GM18499 (cell line): Measurements from ENCODE around the gene MAP3K14.

Experiments used
- ATAC-seq: cut with Tn5 transposase; IDR thresholded peaks from one replicate; pipeline ENCODE4 v1.9.1; 2021; ENCODE audit warnings: moderate number of reproducible peaks; ENCODE audit not compliant: insufficient read depth, unreplicated experiment

The MAP3K14 gene

DNA sequence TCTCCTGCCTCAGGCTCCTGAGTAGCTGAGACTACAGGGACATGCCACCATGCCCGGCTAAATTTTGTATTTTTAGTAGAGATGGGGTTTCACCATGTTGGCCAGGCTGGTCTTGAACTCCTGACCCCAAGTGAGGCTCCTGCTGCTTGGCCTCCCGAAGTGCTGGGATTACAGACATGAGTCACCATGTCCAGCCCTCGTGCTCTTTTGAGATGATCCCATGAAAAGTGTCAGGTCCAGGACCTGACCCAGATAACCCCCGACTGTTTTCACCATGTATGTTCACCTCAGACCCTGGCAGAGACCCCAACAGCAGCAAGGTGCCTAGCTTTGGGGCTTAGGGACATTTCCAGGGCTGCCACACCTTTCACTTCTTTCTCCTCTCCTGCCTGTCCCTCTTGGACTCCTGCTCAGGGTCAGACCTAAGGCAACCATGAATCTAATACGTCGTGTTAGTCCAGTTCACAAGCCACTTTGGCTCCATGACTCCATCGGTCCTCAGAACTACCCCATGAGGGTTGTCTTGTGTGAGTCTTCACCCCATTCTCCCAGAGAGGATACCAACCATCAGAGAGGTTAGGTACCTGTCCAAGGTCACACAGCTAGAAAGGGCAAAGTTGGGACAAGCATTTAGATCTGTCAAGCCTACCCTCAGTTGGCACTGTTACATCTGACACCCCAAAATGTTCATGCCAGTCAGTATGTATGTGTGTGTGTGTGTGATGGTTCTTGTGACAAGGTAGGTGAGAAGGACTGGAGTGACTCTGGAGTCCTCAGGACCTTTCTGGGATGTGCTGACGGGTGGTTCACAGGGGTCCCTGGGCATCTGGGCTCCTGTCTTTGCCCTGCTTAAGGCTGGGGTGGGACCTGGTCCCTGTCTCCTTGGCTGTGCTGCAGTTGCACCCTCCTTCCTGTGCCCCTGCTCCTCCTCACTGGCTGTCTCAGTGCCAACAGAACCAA lies 23.1 kb upstream of the MAP3K14 start:
- no peak for ATAC-seq

DNA sequence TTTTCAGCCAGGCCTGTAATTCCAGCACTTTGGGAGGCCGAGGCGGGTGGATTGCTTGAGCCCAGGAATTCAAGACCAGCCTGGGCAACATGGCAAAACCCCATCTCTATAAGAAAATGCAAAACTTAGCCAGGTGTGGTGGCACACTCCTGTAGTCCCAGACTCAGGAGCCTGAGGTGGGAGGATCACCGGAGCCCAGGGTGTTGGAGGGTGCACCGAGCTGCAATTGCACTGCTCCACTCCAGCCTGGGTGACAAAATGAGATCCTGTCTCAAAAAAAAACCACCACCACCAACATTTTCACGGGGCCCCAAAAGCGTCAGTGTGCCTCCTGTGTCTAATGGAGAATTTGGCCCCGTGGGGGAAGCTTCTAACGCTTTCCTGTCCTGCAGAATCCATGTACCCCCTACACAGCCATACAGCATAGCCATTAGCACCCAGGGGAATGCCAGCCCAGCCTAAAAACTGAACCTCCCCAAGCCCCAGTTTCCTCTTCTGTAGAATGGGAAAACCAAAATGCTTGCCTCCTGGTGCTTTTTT lies 22.2 kb upstream of the MAP3K14 start:
- ATAC-seq: no peak

DNA sequence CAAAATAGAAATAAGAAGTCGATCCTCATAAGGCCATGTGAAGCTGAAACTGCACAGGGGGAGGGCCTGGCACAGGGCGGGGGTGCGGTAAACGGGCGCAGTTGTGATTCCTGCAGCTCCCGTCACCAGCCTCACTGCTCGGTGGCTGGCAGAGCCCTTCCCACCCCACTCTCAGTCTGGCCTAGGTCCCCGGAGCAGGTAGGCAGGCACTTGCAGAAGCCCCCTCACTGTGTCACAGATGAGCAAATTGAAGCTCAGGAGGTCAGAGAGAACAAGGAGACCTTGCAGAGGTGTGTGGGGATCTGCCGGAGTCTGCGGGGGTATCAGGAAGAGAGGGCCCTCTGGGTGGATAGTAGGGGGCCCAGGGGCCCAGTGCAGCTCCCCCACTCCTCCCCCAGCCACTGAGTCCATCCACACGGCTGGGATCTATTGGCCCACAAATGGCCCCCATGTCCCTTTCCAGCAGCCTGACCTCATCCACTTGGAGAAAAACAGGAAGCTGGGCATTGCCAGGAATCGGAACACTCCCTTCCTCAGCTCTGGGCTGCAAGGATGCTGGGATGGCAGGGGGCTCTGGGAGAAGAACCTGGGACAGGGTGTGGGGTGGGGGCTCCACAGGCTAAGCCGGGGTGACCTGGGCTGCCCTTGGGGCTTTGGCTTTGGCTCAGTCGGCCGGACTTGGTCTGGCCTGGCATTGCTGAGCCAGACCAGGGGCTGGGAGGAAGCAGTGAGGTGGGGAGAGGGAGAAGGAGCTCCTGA lies 21.4 kb upstream of the MAP3K14 start:
- ATAC-seq: no peak

DNA sequence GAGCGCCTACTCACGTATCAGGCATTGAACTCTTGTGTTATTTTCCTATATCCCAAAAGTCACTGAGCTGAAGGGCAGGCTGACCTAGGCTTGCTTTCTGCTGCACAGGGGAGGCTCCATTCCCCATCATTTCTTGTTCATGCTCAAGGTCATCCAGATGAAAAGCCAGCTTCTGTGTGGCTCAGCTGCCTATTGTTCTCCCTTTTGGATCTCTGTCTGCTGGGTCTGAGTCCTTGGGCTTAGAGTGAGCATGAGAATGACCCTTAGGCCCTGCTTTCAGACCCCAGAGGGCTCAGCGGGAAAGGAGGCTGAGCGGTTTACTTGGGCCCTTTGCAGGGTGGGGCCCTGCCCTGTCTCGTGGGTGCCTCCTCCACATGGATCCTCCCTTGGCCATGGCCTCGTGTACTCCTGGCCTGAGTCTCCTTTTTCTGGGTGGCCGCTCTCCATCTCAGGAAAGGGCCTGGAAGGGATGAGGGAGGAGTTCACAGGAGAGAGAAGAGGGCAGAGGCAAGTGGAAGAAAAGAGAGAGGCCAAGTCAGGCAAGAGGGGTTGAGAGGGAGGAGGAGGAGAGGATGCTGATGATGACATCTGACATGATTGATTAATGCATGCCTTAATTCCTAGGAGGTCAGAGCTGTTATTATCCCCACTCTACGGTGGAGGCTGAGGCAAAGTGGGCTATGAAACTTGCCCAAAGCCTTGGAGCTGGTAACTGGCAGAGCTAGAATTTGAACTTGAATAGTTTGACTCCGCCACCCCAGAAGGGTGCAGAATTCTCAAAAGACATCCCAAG lies 19.8 kb upstream of the MAP3K14 start:
- ATAC-seq: no peak

DNA sequence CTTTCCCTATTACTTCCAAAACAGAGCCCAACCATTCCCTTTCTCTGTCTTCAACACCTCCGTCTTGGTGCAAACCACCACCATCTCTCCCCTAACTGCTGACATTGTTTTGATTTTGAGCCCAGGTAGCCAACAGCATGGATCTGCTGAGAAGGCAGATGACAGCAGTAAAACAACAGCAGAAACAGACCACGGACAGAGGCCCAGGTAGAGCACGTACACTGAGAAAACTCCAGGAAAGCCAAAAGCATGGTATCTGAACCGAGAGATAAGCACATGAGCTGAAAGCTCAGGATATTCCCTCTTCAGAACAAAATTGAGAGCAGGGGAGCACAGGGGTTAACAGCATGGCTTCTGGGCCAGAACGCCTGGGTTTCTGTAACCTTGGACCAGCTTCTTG lies 18.9 kb upstream of the MAP3K14 start:
- no peak for ATAC-seq

DNA sequence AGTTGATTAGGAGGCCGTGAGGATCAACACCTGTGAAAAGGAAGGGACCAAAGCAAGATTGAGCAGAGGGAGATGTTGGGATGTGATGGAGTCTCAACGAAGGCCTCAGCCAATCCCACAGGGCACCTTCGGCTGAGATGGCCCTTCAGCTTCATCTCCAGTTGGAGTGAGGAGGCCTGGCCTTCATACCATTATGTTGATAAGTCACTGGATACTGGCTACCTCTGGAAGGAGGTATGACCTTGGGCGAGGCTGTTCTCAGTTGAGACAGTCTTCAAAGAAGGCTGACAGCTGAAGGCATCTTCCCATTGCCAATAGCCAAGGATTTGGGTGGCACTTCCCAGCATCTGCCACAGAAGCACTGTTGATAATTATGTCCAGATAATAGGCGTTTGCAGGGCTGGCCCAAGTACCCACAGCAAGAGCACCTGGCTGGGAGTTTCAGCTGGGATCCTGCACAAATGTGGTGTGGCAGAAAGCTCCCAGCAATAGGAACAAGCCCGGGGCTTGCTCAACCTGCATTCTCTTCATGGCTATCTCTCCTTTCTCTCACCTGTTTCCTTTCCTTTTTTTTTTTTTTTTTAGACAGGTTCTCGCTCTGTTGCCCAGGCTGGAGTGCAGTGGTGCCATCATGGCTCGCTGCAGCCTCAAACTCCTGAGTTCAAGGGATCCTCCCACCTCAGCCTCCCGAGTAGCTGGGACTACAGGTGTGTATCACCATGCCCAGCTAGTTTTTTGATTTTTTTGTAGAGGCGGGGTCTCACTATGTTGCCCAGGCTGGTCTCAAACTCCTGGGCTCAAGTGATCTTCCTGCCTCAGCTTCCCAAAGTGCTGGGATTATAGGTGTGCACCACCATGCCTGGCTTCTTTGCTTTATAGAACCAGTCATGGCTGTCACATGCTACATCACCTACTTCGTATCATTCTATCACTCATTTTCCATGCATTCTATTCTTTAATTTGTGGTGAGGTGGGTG lies 18.2 kb upstream of the MAP3K14 start:
- ATAC-seq: no peak

- ATAC-seq: no peak
These were observed 17.4 kb upstream of the MAP3K14 start for GRCh38 chr17:45334231-45334630.

- no peak for ATAC-seq
These were observed 16.9 kb upstream of the MAP3K14 start for GRCh38 chr17:45333702-45334092.

- ATAC-seq: no peak
These were observed 16.3 kb upstream of the MAP3K14 start for GRCh38 chr17:45332989-45333701.

DNA sequence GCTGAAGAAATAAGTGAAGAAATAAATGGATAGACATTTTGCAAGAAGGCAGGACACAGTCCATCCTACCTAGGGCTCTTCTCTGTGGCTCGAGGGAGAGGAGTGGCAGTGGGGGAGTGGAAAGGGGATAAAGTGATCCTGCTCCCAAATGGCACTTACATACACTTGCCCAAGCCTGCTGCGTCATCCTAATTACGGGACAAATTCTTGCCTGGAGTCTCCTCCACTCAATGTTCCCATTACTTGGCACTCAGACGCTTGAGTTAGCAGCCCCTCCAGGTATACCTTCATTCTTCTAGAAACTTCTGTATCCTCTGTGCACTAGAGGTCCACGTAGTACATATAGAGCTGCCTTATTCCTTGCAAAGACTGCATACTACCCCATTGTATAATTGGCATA lies 15.7 kb upstream of the MAP3K14 start:
- no peak for ATAC-seq

- no peak for ATAC-seq
These were observed 9.8 kb upstream of the MAP3K14 start for GRCh38 chr17:45326626-45327025.

- no peak for ATAC-seq
These were observed 9.0 kb upstream of the MAP3K14 start for GRCh38 chr17:45325810-45326209.

- no peak for ATAC-seq
These were observed 7.5 kb upstream of the MAP3K14 start for GRCh38 chr17:45324336-45324735.

DNA sequence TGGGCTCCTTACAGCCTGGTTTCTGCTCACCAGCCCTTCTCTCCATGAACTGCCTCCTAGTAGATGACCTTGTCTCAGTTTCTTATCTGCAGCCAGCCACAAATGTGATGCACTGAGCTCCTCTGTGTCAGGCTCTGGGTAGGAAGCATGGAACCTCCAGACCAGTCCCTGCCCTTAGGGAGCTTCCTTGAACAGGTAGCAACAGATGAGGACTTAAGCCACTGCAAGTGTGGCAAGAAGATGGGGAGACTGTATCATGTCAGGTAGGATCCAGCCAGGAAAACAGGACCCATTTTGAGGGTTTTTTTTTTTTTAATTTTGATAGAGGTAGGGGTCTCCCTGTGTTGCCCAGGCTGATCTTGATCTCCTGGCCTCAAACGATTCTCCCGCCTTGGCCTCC lies 5.3 kb upstream of the MAP3K14 start:
- no peak for ATAC-seq

- no peak for ATAC-seq
These were observed 4.2 kb upstream of the MAP3K14 start for GRCh38 chr17:45320931-45321461.

DNA sequence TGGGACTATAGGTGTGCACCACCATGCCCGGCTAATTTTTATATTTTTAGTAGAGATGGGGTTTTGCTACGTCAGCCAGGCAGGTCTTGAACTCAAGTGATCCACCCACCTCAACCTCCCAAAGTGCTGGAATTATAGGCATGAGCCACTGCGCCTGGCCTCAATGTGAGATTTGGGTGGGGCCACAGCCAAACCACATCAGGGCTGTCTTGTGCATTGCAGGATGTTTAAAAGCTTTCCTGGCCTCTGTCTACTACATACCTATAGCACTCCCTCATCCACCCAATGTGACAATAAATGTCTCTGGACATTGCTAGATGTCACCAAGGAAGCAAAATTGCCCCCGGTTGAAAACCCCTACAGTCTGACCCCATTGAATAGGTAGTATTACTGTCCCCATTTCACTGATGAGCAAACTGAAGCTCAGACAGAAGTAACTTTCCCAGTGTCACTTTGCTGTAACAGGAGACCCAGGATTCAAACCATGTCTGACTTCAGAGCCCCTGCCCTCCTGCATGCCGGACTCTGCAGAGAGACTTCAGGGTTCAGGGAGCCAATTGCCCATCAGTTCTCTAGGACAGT lies 3.6 kb upstream of the MAP3K14 start:
- no peak for ATAC-seq

DNA sequence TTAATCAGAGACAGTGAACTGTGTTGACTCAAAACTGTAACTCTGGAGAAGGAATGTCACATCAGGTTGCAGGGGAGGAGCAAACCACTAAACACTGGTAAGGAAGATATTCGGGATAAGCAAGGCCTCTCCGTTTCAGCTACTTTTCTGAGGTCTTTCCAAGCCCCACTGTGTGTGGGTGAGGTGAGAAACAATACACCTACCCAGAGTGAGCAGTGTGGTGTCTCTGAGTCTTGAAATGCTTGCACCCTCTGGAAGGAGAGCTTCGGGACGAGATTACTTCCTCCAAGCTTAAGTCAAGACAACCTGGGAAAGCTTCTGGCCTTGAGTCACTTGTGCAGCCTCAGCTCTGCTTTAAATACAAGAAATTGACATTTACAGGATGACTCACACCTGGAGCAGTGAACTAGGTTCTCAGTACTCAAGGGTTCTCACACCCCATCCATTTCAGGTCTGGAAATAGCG lies 2.5 kb upstream of the MAP3K14 start:
- no peak for ATAC-seq
